Gastrocnemius medialis (tissue), 4 donors: Measurements from ENCODE around the gene GFRAL. TPM values are rescaled to one million over a fixed set of nuclear protein-coding genes. Genes with fewer than 3 reads are reported as not detected.
A peak's percentile ranks its signal among the peaks of the same experiment; 100 is the strongest.

Source experiments
- ATAC-seq, 2 donors: fragments of 150-250 bp; one replicate each; pipeline ENCODE4 v1.9.1; 2016
- DNase-seq, 2 donors: peaks; one replicate each; pipeline ENCODE4 v3.0.0-alpha.2; 2019
- H3K27ac ChIP-seq, 4 donors: fragments of 200-600 bp; sonication (generic); 1 replicate in 1 of 4; 2 replicates in 3 of 4; pipeline ENCODE4 v1.5.1; 2016 to 2018; ENCODE audit warnings: mild to moderate bottlenecking in 2 of 4, moderate library complexity in 1 of 4
- H3K27me3 ChIP-seq, 3 donors: fragments of 200-600 bp; sonication (generic) in 2 of 3; 1 replicate in 1 of 3; 2 replicates in 2 of 3; pipeline versions ENCODE4 v1.5.1 to v1.6.0; 2016 to 2019; ENCODE audit warnings: mild to moderate bottlenecking in 1 of 3, moderate library complexity in 1 of 3
- H3K36me3 ChIP-seq, 2 donors: fragments of 200-600 bp; sonication (generic) in 1 of 2; one replicate each; pipeline ENCODE4 v1.5.1; 2017 to 2018
- H3K4me1 ChIP-seq, 2 donors: fragments of 200-600 bp; sonication (generic) in 1 of 2; one replicate each; pipeline ENCODE4 v1.5.1; 2016 to 2017; ENCODE audit warnings: mild to moderate bottlenecking in 2 of 2
- H3K4me3 ChIP-seq, 4 donors: fragments of 200-600 bp; sonication (generic) in 3 of 4; 1 replicate in 1 of 4; 2 replicates in 3 of 4; pipeline ENCODE4 v1.5.1; 2016 to 2019; ENCODE audit warnings: mild to moderate bottlenecking in 2 of 4
- H3K9me3 ChIP-seq, 3 donors: fragments of 200-600 bp; sonication (generic) in 2 of 3; 1 replicate in 1 of 3; 2 replicates in 2 of 3; pipeline ENCODE4 v1.5.1; 2016 to 2019
- CTCF ChIP-seq, 5 experiments: fragments of 450-650 bp in 3 of 5; fragments of 200-600 bp in 2 of 5; sonication (generic) in 2 of 5; IDR thresholded peaks in 4 of 5; conservative IDR thresholded peaks in 1 of 5; 1 replicate in 4 of 5; 2 replicates in 1 of 5; pipeline ENCODE4 v1.5.1; 2016 to 2019; ENCODE audit warnings: antibody characterized with exemption in 5 of 5, mild to moderate bottlenecking in 3 of 5, moderate library complexity in 3 of 5
- POLR2A ChIP-seq, 2 donors: fragments of 450-650 bp; IDR thresholded peaks; one replicate each; pipeline ENCODE4 v1.6.1; 2017; ENCODE audit warnings: antibody characterized with exemption in 2 of 2, mild to moderate bottlenecking in 2 of 2, moderate library complexity in 2 of 2
- in situ Hi-C, 4 donors: fragments of 200-750 bp; cut with MboI; loops; one replicate each; pipeline versions ENCODE4 v1.15.0 to v1.8.0; 2017; ENCODE audit warnings: low sequenced_read_pairs in 4 of 4
- intact Hi-C: fragments of 100-400 bp; cut with DNase I; formaldehyde crosslinking; loops from one replicate; pipeline ENCODE4 v1.15.1; 2023; ENCODE audit warnings: low total_unique reads
- total RNA-seq, 4 donors: library from RNA; depleted of rRNA; stranded (reverse); fragments of >200 nt; gene quantifications; one replicate each; pipeline versions ENCODE4 v1.1.0 to v1.2.3, GENCODE V29; 2016

Gene GFRAL
- total RNA-seq, 4 donors from 2014 or later: not detected

GRCh38 chr6:55438203-55438602 lies 110.9 kb downstream of the GFRAL start:
- intact Hi-C loops (no loop called here), in situ Hi-C loops (loop anchor here in 1 of 4 donors (25.0 kb wide), 1 partner anchor 524 kb away; no protein-coding TSS in a partner anchor)
- Histone ChIP-seq H3K9me3 (no peaks in the 10 kb centered on the region), H3K36me3 (no peaks in the 10 kb centered on the region), H3K4me3 (no peak overlapping the region), H3K27me3 (peaks cover 0 to 3% (median 0%) of the 10 kb centered on the region in 3 donors), H3K27ac (no peak overlapping the region), H3K4me1 (no peaks in the 10 kb centered on the region)
- no peak for DNase-seq
- no peak for TF ChIP-seq POLR2A (IDR thresholded peaks at IDR 0.05)
- TF ChIP-seq CTCF (IDR thresholded peaks at IDR 0.05 in 4 of 5, conservative IDR thresholded peaks at IDR 0.05 in 1 of 5): no peak
- ATAC-seq: no peak

- Histone ChIP-seq H3K4me3 (no peak overlapping the region), H3K9me3 (no peaks in the 10 kb centered on the region), H3K36me3 (no peaks in the 10 kb centered on the region), H3K27ac (no peak overlapping the region), H3K27me3 (peaks cover 0 to 3% (median 0%) of the 10 kb centered on the region in 3 donors), H3K4me1 (no peaks in the 10 kb centered on the region)
- peak in 1 of 2 donors; percentile 45 for ATAC-seq
- in situ Hi-C loops (loop anchor here in 2 of 4 donors (10.0 to 25.0 kb wide), 2 partner anchors 441 to 519 kb away; no protein-coding TSS in a partner anchor), intact Hi-C loops (loop anchor here (5.0 to 10.0 kb wide), 3 partner anchors 169 to 514 kb away; no protein-coding TSS in a partner anchor)
- no peak for DNase-seq
- no peak for TF ChIP-seq POLR2A (IDR thresholded peaks at IDR 0.05)
- TF ChIP-seq CTCF (IDR thresholded peaks at IDR 0.05 in 4 of 5, conservative IDR thresholded peaks at IDR 0.05 in 1 of 5): no peak
These were observed 116.2 kb downstream of the GFRAL start for GRCh38 chr6:55443238-55444134.

- TF ChIP-seq POLR2A (IDR thresholded peaks at IDR 0.05): no peak
- peak in 4 of 5 experiments; percentile 17 to 37 (median 32) for TF ChIP-seq CTCF (IDR thresholded peaks at IDR 0.05 in 4 of 5, conservative IDR thresholded peaks at IDR 0.05 in 1 of 5)
- peaks cover 0 to 3% (median 0%) of the 10 kb centered on the region in 3 donors for H3K27me3 ChIP-seq
- no peak overlapping the region for H3K4me3 ChIP-seq
- H3K36me3 ChIP-seq: no peaks in the 10 kb centered on the region
- intact Hi-C loops (loop anchor here (10.0 kb wide), 1 partner anchor 171 kb away; no protein-coding TSS in a partner anchor), in situ Hi-C loops (loop anchor here in 2 of 4 donors (10.0 to 25.0 kb wide), 2 partner anchors 439 to 517 kb away; no protein-coding TSS in a partner anchor)
- no peak for ATAC-seq
- H3K9me3 ChIP-seq: no peaks in the 10 kb centered on the region
- H3K27ac ChIP-seq: no peak overlapping the region
- no peaks in the 10 kb centered on the region for H3K4me1 ChIP-seq
- no peak for DNase-seq
These were observed 118.5 kb downstream of the GFRAL start for GRCh38 chr6:55445648-55446204.

DNA sequence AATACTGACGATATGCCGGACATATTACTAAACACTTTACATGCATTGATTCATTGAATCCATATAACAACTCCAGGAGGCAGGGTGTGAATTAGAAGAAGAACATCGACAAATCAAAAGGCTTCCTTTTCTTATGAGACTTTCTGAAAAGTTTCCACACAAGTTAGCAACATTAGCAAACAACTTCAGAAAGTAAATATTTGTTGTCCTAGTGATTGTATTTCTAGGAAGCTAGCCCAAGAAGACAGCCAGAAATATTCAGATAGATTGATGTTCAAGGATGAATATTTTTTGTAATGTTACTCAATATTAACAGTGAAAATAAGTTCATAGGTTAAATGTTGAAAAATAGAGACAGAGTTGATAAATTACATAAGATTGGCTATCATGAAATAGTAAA lies 120.6 kb downstream of the GFRAL start:
- no peak for TF ChIP-seq POLR2A (IDR thresholded peaks at IDR 0.05)
- H3K4me3 ChIP-seq: no peak overlapping the region
- H3K27me3 ChIP-seq: no peaks in the 10 kb centered on the region
- H3K4me1 ChIP-seq: no peaks in the 10 kb centered on the region
- no peaks in the 10 kb centered on the region for H3K36me3 ChIP-seq
- intact Hi-C loops (loop anchor here (10.0 kb wide), 1 partner anchor 173 kb away; no protein-coding TSS in a partner anchor), in situ Hi-C loops (loop anchor here in 2 of 4 donors (10.0 to 25.0 kb wide), 2 partner anchors 437 to 514 kb away; no protein-coding TSS in a partner anchor)
- DNase-seq: no peak
- H3K27ac ChIP-seq: no peak overlapping the region
- H3K9me3 ChIP-seq: no peaks in the 10 kb centered on the region
- no peak for ATAC-seq
